Stimulated activated CD8-positive, alpha-beta memory T cell treated with anti-CD3 and anti-CD28 coated beads, Interleukin-7, amount 100 ng/mL, for 1 hour (primary cell): ENCODE data around the gene IFT27.

Source experiments
- DNase-seq, 2 donors: peaks; one replicate each; pipeline ENCODE4 v3.0.0-alpha.2; 2020; ENCODE audit warnings: low read depth in 2 of 2

The IFT27 gene

GRCh38 chr22:36725366-36726006 is 50.4 kb downstream of the IFT27 start:
- no peak for DNase-seq

GRCh38 chr22:36724836-36725235 is 51.1 kb downstream of the IFT27 start:
- DNase-seq: no peak

GRCh38 chr22:36722055-36722454 is 53.9 kb downstream of the IFT27 start:
- no peak for DNase-seq

GRCh38 chr22:36715647-36716046 is 60.3 kb downstream of the IFT27 start:
- DNase-seq: no peak

- DNase-seq: no peak
Observed at GRCh38 chr22:36714110-36714509, 61.8 kb downstream of the IFT27 start.

- no peak for DNase-seq
Observed at GRCh38 chr22:36713436-36713835, 62.5 kb downstream of the IFT27 start.
